Mucosa of stomach (tissue), 1 donor: ENCODE data around the gene ATP6V1B1.
A peak's percentile ranks its signal among the peaks of the same experiment; 100 is the strongest.

Source experiments
- H3K27me3 ChIP-seq: one replicate; pipeline ENCODE4 v1.7.0; 2013; ENCODE audit warnings: mild to moderate bottlenecking, low read length; ENCODE audit not compliant: control insufficient read depth, insufficient read depth
- H3K36me3 ChIP-seq: one replicate; pipeline ENCODE4 v1.7.0; 2013; ENCODE audit warnings: low read length; ENCODE audit not compliant: control insufficient read depth, insufficient read depth
- H3K4me1 ChIP-seq: one replicate; pipeline ENCODE4 v1.7.0; 2013; ENCODE audit warnings: mild to moderate bottlenecking, low read length; ENCODE audit not compliant: control insufficient read depth, insufficient read depth
- H3K4me3 ChIP-seq: one replicate; pipeline ENCODE4 v1.7.0; 2013; ENCODE audit warnings: low read length
- H3K9ac ChIP-seq: one replicate; pipeline ENCODE4 v1.7.0; 2013; ENCODE audit warnings: mild to moderate bottlenecking, low read length, moderate library complexity
- H3K9me3 ChIP-seq: one replicate; pipeline ENCODE4 v1.7.0; 2013; ENCODE audit warnings: mild to moderate bottlenecking, low read length, moderate library complexity; ENCODE audit not compliant: control insufficient read depth
- donor health status: Pancreatic carcinoma.

ATP6V1B1 gene

GRCh38 chr2:70977605-70978205 is 42.0 kb downstream of the ATP6V1B1 start:
- H3K4me3 ChIP-seq: peak overlapping the region; percentile 74
- no peaks in the 10 kb centered on the region for H3K9me3 ChIP-seq
- H3K4me1 ChIP-seq: peaks cover 13% of the 10 kb centered on the region
- no peaks in the 10 kb centered on the region for H3K27me3 ChIP-seq
- peak overlapping the region; percentile 67 for H3K9ac ChIP-seq
- H3K36me3 ChIP-seq: no peaks in the 10 kb centered on the region

GRCh38 chr2:70978341-70979179 is 42.9 kb downstream of the ATP6V1B1 start, which contains the start of gene ANKRD53:
ANKRD53 (plus strand) TSS chr2:70978630; CDS start chr2:70978646, 16 bp downstream.
- H3K4me3 ChIP-seq: peak within 1 kb of the TSS; percentile 74
- no peaks in the 10 kb centered on the region for H3K9me3 ChIP-seq
- no peaks in the 10 kb centered on the region for H3K36me3 ChIP-seq
- no peaks in the 10 kb centered on the region for H3K27me3 ChIP-seq
- H3K9ac ChIP-seq: peak within 1 kb of the TSS; percentile 67
- peaks cover 13% of the 10 kb centered on the region for H3K4me1 ChIP-seq

GRCh38 chr2:70979180-70979488 is 43.4 kb downstream of the ATP6V1B1 start:
- no peak overlapping the region for H3K9ac ChIP-seq
- H3K36me3 ChIP-seq: no peaks in the 10 kb centered on the region
- no peak overlapping the region for H3K4me3 ChIP-seq
- no peaks in the 10 kb centered on the region for H3K9me3 ChIP-seq
- no peaks in the 10 kb centered on the region for H3K27me3 ChIP-seq
- peaks cover 13% of the 10 kb centered on the region for H3K4me1 ChIP-seq

GRCh38 chr2:70979626-70980025 is 43.9 kb downstream of the ATP6V1B1 start:
- H3K27me3 ChIP-seq: no peaks in the 10 kb centered on the region
- no peak overlapping the region for H3K4me3 ChIP-seq
- no peak overlapping the region for H3K9ac ChIP-seq
- no peaks in the 10 kb centered on the region for H3K9me3 ChIP-seq
- peaks cover 13% of the 10 kb centered on the region for H3K4me1 ChIP-seq
- no peaks in the 10 kb centered on the region for H3K36me3 ChIP-seq

GRCh38 chr2:70981421-70981820 is 45.7 kb downstream of the ATP6V1B1 start:
- H3K9me3 ChIP-seq: no peaks in the 10 kb centered on the region
- H3K27me3 ChIP-seq: no peaks in the 10 kb centered on the region
- H3K9ac ChIP-seq: no peak overlapping the region
- H3K4me3 ChIP-seq: no peak overlapping the region
- no peaks in the 10 kb centered on the region for H3K36me3 ChIP-seq
- peaks cover 13% of the 10 kb centered on the region for H3K4me1 ChIP-seq

- no peaks in the 10 kb centered on the region for H3K27me3 ChIP-seq
- H3K4me1 ChIP-seq: peaks cover 12% of the 10 kb centered on the region
Measured at GRCh38 chr2:70981866-70982810, 46.4 kb downstream of the ATP6V1B1 start.

GRCh38 chr2:70982971-70983370 is 47.3 kb downstream of the ATP6V1B1 start:
- no peaks in the 10 kb centered on the region for H3K27me3 ChIP-seq
- no peak overlapping the region for H3K4me3 ChIP-seq
- H3K4me1 ChIP-seq: peaks cover 4% of the 10 kb centered on the region
- H3K9ac ChIP-seq: no peak overlapping the region
- H3K9me3 ChIP-seq: no peaks in the 10 kb centered on the region
- H3K36me3 ChIP-seq: no peaks in the 10 kb centered on the region

More at GRCh38 chr2:70981866-70982810, 46.4 kb downstream of the ATP6V1B1 start:
- Histone ChIP-seq H3K36me3 (no peaks in the 10 kb centered on the region), H3K9ac (no peak overlapping the region), H3K4me3 (no peak overlapping the region), H3K9me3 (no peaks in the 10 kb centered on the region)

GRCh38 chr2:70983506-70984227 is 48.0 kb downstream of the ATP6V1B1 start:
- no peaks in the 10 kb centered on the region for H3K27me3 ChIP-seq
- H3K9me3 ChIP-seq: no peaks in the 10 kb centered on the region
- H3K4me3 ChIP-seq: no peak overlapping the region
- no peak overlapping the region for H3K9ac ChIP-seq
- H3K36me3 ChIP-seq: no peaks in the 10 kb centered on the region
- H3K4me1 ChIP-seq: no peaks in the 10 kb centered on the region

GRCh38 chr2:70984228-70984575 is 48.5 kb downstream of the ATP6V1B1 start:
- Histone ChIP-seq H3K4me1 (no peaks in the 10 kb centered on the region), H3K9me3 (no peaks in the 10 kb centered on the region), H3K9ac (no peak overlapping the region), H3K27me3 (no peaks in the 10 kb centered on the region), H3K4me3 (no peak overlapping the region), H3K36me3 (no peaks in the 10 kb centered on the region)

- H3K9ac ChIP-seq: no peak overlapping the region
- H3K36me3 ChIP-seq: no peaks in the 10 kb centered on the region
- H3K4me1 ChIP-seq: no peaks in the 10 kb centered on the region
- no peaks in the 10 kb centered on the region for H3K27me3 ChIP-seq
- H3K9me3 ChIP-seq: no peaks in the 10 kb centered on the region
- H3K4me3 ChIP-seq: no peak overlapping the region
Measured at GRCh38 chr2:70984576-70985282, 49.0 kb downstream of the ATP6V1B1 start.

- Histone ChIP-seq H3K4me1 (no peaks in the 10 kb centered on the region), H3K9me3 (no peaks in the 10 kb centered on the region), H3K9ac (no peak overlapping the region), H3K27me3 (no peaks in the 10 kb centered on the region), H3K36me3 (no peaks in the 10 kb centered on the region), H3K4me3 (no peak overlapping the region)
Measured at GRCh38 chr2:70985283-70985688, 49.6 kb downstream of the ATP6V1B1 start.
